ENCODE measurements around the gene PID1. TPM values are rescaled to one million over a fixed set of nuclear protein-coding genes. Genes with fewer than 3 reads are reported as not detected.

The PID1 gene
- polyA plus RNA-seq, 4 donors: 4.9 to 26.0 (median 14.6) TPM

- WGBS, 3 donors: 93 to 94% (median 93%) methylated on average over 7 of the region's 7 CpGs
- Histone ChIP-seq H3K36me3 (ENCODE audit: control insufficient read depth in 3 of 3, insufficient read depth in 2 of 3, low read depth in 1 of 3, low read length in 3 of 3) (no peaks in the 10 kb centered on the region), H3K27ac (ENCODE audit: low read depth in 1 of 3, low read length in 2 of 3) (no peak overlapping the region), H3K27me3 (ENCODE audit: control insufficient read depth in 3 of 3, insufficient read depth in 3 of 3, low read length in 3 of 3) (no peaks in the 10 kb centered on the region), H3K9me3 (ENCODE audit: control insufficient read depth in 2 of 2, insufficient read depth in 1 of 2, low read depth in 1 of 2, low read length in 1 of 2) (no peaks in the 10 kb centered on the region), H3K4me3 (ENCODE audit: low read depth in 1 of 3, low read length in 3 of 3) (no peak overlapping the region), H3K4me1 (ENCODE audit: control insufficient read depth in 3 of 3, insufficient read depth in 2 of 3, low read depth in 1 of 3, low read length in 2 of 3) (no peaks in the 10 kb centered on the region)
- no peak for DNase-seq
- no peak for FAIRE-seq
Observed at GRCh38 chr2:229109195-229109594, 161.9 kb downstream of the PID1 start.

GRCh38 chr2:229107601-229108000, 163.5 kb downstream of the PID1 start:
- 88 to 93% (median 93%) methylated on average over 7 of the region's 7 CpGs for WGBS, 3 donors
- H3K27me3 ChIP-seq (ENCODE audit: control insufficient read depth in 3 of 3, insufficient read depth in 3 of 3, low read length in 3 of 3): no peaks in the 10 kb centered on the region
- H3K9me3 ChIP-seq (ENCODE audit: control insufficient read depth in 2 of 2, insufficient read depth in 1 of 2, low read depth in 1 of 2, low read length in 1 of 2): no peaks in the 10 kb centered on the region
- H3K4me3 ChIP-seq (ENCODE audit: low read depth in 1 of 3, low read length in 3 of 3): no peak overlapping the region
- no peak overlapping the region for H3K27ac ChIP-seq (ENCODE audit: low read depth in 1 of 3, low read length in 2 of 3)
- no peak for DNase-seq
- FAIRE-seq: no peak
- no peaks in the 10 kb centered on the region for H3K4me1 ChIP-seq (ENCODE audit: control insufficient read depth in 3 of 3, insufficient read depth in 2 of 3, low read depth in 1 of 3, low read length in 2 of 3)
- no peaks in the 10 kb centered on the region for H3K36me3 ChIP-seq (ENCODE audit: control insufficient read depth in 3 of 3, insufficient read depth in 2 of 3, low read depth in 1 of 3, low read length in 3 of 3)

GRCh38 chr2:229104974-229105387, 166.1 kb downstream of the PID1 start:
- Histone ChIP-seq H3K27ac (ENCODE audit: low read depth in 1 of 3, low read length in 2 of 3) (peak overlapping the region in 1 of 3 donors; percentile 23), H3K4me3 (ENCODE audit: low read depth in 1 of 3, low read length in 3 of 3) (no peak overlapping the region), H3K27me3 (ENCODE audit: control insufficient read depth in 3 of 3, insufficient read depth in 3 of 3, low read length in 3 of 3) (no peaks in the 10 kb centered on the region), H3K9me3 (ENCODE audit: control insufficient read depth in 2 of 2, insufficient read depth in 1 of 2, low read depth in 1 of 2, low read length in 1 of 2) (no peaks in the 10 kb centered on the region), H3K4me1 (ENCODE audit: control insufficient read depth in 3 of 3, insufficient read depth in 2 of 3, low read depth in 1 of 3, low read length in 2 of 3) (no peaks in the 10 kb centered on the region), H3K36me3 (ENCODE audit: control insufficient read depth in 3 of 3, insufficient read depth in 2 of 3, low read depth in 1 of 3, low read length in 3 of 3) (no peaks in the 10 kb centered on the region)
- 62 to 74% (median 68%) methylated on average over 7 of the region's 7 CpGs for WGBS, 3 donors
- DNase-seq (peak in 1 of 2 donors; percentile 59), FAIRE-seq (no peak)

DNA sequence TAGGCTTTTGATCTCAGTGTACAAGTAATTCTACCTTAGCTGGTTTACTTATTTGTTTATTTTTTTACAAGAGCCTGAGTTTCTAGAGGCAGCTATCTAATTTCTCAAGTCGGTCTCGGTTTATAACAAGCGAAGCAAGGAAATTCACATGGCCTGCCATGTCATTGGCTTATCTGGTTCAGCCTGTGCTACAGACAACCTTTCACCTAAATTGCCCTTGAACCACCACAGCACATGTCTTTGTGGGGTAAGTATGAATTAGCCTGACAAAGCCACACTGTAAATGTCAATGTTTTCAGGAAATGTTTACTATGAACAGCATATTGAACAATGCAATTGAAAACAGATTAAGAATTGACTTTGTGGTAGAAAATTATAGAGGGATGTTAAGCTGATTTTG, 167.1 kb downstream of the PID1 start:
- DNase-seq (peak in 1 of 2 donors; percentile 21), FAIRE-seq (no peak)
- Histone ChIP-seq H3K9me3 (ENCODE audit: control insufficient read depth in 2 of 2, insufficient read depth in 1 of 2, low read depth in 1 of 2, low read length in 1 of 2) (no peaks in the 10 kb centered on the region), H3K27me3 (ENCODE audit: control insufficient read depth in 3 of 3, insufficient read depth in 3 of 3, low read length in 3 of 3) (no peaks in the 10 kb centered on the region), H3K36me3 (ENCODE audit: control insufficient read depth in 3 of 3, insufficient read depth in 2 of 3, low read depth in 1 of 3, low read length in 3 of 3) (no peaks in the 10 kb centered on the region), H3K4me1 (ENCODE audit: control insufficient read depth in 3 of 3, insufficient read depth in 2 of 3, low read depth in 1 of 3, low read length in 2 of 3) (no peaks in the 10 kb centered on the region), H3K27ac (ENCODE audit: low read depth in 1 of 3, low read length in 2 of 3) (no peak overlapping the region), H3K4me3 (ENCODE audit: low read depth in 1 of 3, low read length in 3 of 3) (no peak overlapping the region)
- 95 to 97% (median 96%) methylated on average over 3 of the region's 3 CpGs for WGBS, 3 donors

DNA sequence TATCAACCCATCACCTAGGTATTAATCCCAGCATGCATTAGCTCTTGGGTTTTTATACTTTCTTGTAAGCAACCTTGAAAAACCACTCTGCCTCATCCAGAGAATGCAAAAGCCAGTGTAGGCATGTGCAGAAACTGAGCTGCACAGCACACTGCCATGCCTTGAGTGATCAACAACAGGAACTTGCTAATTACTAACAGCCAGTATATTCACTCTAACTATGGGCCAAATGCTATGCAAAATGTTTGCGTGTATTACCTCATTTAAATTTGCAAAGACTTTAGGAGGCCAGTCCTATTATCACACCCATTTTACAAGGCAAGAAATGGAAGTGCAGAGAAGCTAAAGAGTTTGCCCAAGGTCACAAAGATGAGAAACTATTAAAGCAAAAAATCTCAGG, 169.8 kb downstream of the PID1 start:
- no peaks in the 10 kb centered on the region for H3K9me3 ChIP-seq (ENCODE audit: control insufficient read depth in 2 of 2, insufficient read depth in 1 of 2, low read depth in 1 of 2, low read length in 1 of 2)
- no peaks in the 10 kb centered on the region for H3K27me3 ChIP-seq (ENCODE audit: control insufficient read depth in 3 of 3, insufficient read depth in 3 of 3, low read length in 3 of 3)
- H3K4me3 ChIP-seq (ENCODE audit: low read depth in 1 of 3, low read length in 3 of 3): no peak overlapping the region
- FAIRE-seq: no peak
- DNase-seq: no peak
- no peak overlapping the region for H3K27ac ChIP-seq (ENCODE audit: low read depth in 1 of 3, low read length in 2 of 3)
- no peaks in the 10 kb centered on the region for H3K4me1 ChIP-seq (ENCODE audit: control insufficient read depth in 3 of 3, insufficient read depth in 2 of 3, low read depth in 1 of 3, low read length in 2 of 3)
- WGBS, 3 donors: 85 to 95% (median 94%) methylated on average over 1 of the region's 1 CpG
- no peaks in the 10 kb centered on the region for H3K36me3 ChIP-seq (ENCODE audit: control insufficient read depth in 3 of 3, insufficient read depth in 2 of 3, low read depth in 1 of 3, low read length in 3 of 3)

GRCh38 chr2:229099231-229099630, 171.9 kb downstream of the PID1 start:
- Histone ChIP-seq H3K9me3 (ENCODE audit: control insufficient read depth in 2 of 2, insufficient read depth in 1 of 2, low read depth in 1 of 2, low read length in 1 of 2) (no peaks in the 10 kb centered on the region), H3K4me3 (ENCODE audit: low read depth in 1 of 3, low read length in 3 of 3) (no peak overlapping the region), H3K4me1 (ENCODE audit: control insufficient read depth in 3 of 3, insufficient read depth in 2 of 3, low read depth in 1 of 3, low read length in 2 of 3) (no peaks in the 10 kb centered on the region), H3K36me3 (ENCODE audit: control insufficient read depth in 3 of 3, insufficient read depth in 2 of 3, low read depth in 1 of 3, low read length in 3 of 3) (no peaks in the 10 kb centered on the region), H3K27ac (ENCODE audit: low read depth in 1 of 3, low read length in 2 of 3) (no peak overlapping the region), H3K27me3 (ENCODE audit: control insufficient read depth in 3 of 3, insufficient read depth in 3 of 3, low read length in 3 of 3) (no peaks in the 10 kb centered on the region)
- DNase-seq (no peak), FAIRE-seq (no peak)
- 95 to 96% (median 96%) methylated on average over 1 of the region's 1 CpG for WGBS, 3 donors

GRCh38 chr2:229098801-229099200, 172.3 kb downstream of the PID1 start:
- Histone ChIP-seq H3K36me3 (ENCODE audit: control insufficient read depth in 3 of 3, insufficient read depth in 2 of 3, low read depth in 1 of 3, low read length in 3 of 3) (no peaks in the 10 kb centered on the region), H3K4me1 (ENCODE audit: control insufficient read depth in 3 of 3, insufficient read depth in 2 of 3, low read depth in 1 of 3, low read length in 2 of 3) (no peaks in the 10 kb centered on the region), H3K9me3 (ENCODE audit: control insufficient read depth in 2 of 2, insufficient read depth in 1 of 2, low read depth in 1 of 2, low read length in 1 of 2) (no peaks in the 10 kb centered on the region), H3K4me3 (ENCODE audit: low read depth in 1 of 3, low read length in 3 of 3) (no peak overlapping the region), H3K27me3 (ENCODE audit: control insufficient read depth in 3 of 3, insufficient read depth in 3 of 3, low read length in 3 of 3) (no peaks in the 10 kb centered on the region), H3K27ac (ENCODE audit: low read depth in 1 of 3, low read length in 2 of 3) (no peak overlapping the region)
- FAIRE-seq (no peak), DNase-seq (no peak)
- whole genome bisulfite sequencing, 3 donors: 65 to 70% (median 66%) methylated on average over 6 of the region's 6 CpGs

GRCh38 chr2:229096409-229097066, 174.5 kb downstream of the PID1 start:
- WGBS, 3 donors: 48 to 75% (median 60%) methylated on average over 4 of the region's 4 CpGs
- Histone ChIP-seq H3K9me3 (ENCODE audit: control insufficient read depth in 2 of 2, insufficient read depth in 1 of 2, low read depth in 1 of 2, low read length in 1 of 2) (no peaks in the 10 kb centered on the region), H3K4me3 (ENCODE audit: low read depth in 1 of 3, low read length in 3 of 3) (no peak overlapping the region), H3K4me1 (ENCODE audit: control insufficient read depth in 3 of 3, insufficient read depth in 2 of 3, low read depth in 1 of 3, low read length in 2 of 3) (no peaks in the 10 kb centered on the region), H3K36me3 (ENCODE audit: control insufficient read depth in 3 of 3, insufficient read depth in 2 of 3, low read depth in 1 of 3, low read length in 3 of 3) (no peaks in the 10 kb centered on the region), H3K27ac (ENCODE audit: low read depth in 1 of 3, low read length in 2 of 3) (no peak overlapping the region), H3K27me3 (ENCODE audit: control insufficient read depth in 3 of 3, insufficient read depth in 3 of 3, low read length in 3 of 3) (no peaks in the 10 kb centered on the region)
- FAIRE-seq (no peak), DNase-seq (no peak)

DNA sequence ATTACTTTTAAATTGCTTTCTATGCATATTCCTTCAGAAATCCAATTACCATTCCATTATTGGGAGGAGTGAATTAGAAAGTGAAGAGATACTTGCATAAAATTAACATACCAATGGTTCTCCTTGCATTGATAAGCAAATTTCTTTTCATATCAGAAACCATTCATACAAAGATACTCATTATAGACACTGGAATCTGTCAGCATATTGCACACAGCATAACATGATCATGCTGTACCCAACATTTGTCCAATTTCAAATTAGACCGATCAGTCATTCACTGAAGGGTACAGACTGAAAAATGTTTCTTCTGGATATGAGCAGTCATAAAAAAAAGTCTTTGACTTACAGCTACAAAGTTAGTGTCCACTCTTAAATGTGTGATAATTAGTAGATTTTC, 175.6 kb downstream of the PID1 start:
- Histone ChIP-seq H3K36me3 (ENCODE audit: control insufficient read depth in 3 of 3, insufficient read depth in 2 of 3, low read depth in 1 of 3, low read length in 3 of 3) (no peaks in the 10 kb centered on the region), H3K27me3 (ENCODE audit: control insufficient read depth in 3 of 3, insufficient read depth in 3 of 3, low read length in 3 of 3) (no peaks in the 10 kb centered on the region), H3K9me3 (ENCODE audit: control insufficient read depth in 2 of 2, insufficient read depth in 1 of 2, low read depth in 1 of 2, low read length in 1 of 2) (no peaks in the 10 kb centered on the region), H3K27ac (ENCODE audit: low read depth in 1 of 3, low read length in 2 of 3) (no peak overlapping the region), H3K4me3 (ENCODE audit: low read depth in 1 of 3, low read length in 3 of 3) (no peak overlapping the region), H3K4me1 (ENCODE audit: control insufficient read depth in 3 of 3, insufficient read depth in 2 of 3, low read depth in 1 of 3, low read length in 2 of 3) (peaks cover 0 to under 1% (median 0%) of the 10 kb centered on the region in 3 donors)
- DNase-seq (no peak), FAIRE-seq (no peak)
- 94 to 97% (median 95%) methylated on average over 1 of the region's 1 CpG for WGBS, 3 donors
